ENCODE measurements around the gene SDK2.
"Not testable (repeated sequence)": the region's sequence is repeated elsewhere in the genome, so short reads cannot be mapped to it uniquely, and the experiment has no call there.

Gene SDK2

DNA sequence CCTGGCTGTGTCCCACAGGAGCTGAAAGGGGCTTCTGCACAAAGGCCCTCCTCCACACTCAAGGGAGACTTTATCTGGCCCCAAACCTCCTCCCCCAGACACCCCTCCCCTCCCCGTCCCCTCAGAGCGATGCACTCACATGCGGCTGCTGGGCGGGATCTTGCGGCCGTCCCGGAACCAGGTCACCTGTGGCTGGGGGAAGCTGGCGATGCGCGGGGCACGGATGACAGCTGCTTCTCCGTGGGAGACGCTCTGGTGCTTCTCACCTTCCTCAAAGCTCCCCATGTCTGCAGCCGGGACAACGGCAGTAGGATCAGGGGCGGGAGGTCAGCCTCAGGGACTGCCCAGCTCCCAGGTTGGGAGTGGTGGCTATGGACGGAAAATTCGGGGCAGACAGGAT lies 188.5 kb downstream of the SDK2 start:
- no peak for FAIRE-seq
- TF ChIP-seq POLR2AphosphoS5 (IDR thresholded peaks at IDR 0.05; ENCODE audit: low read depth, low read length) (no peak), SPI1 (IDR thresholded peaks at IDR 0.05; ENCODE audit: low read depth, low read length) (no peak), TAF1 (IDR thresholded peaks at IDR 0.05; ENCODE audit: low read depth, low read length) (no peak), POU2F2 (IDR thresholded peaks at IDR 0.05; ENCODE audit: low read depth, low read length) (no peak), PAX5 (IDR thresholded peaks at IDR 0.05; ENCODE audit: insufficient read depth, low read length, severe bottlenecking) (no peak), POLR2A (IDR thresholded peaks at IDR 0.05; ENCODE audit: low read depth, low read length) (no peak)
- DNase-seq (ENCODE audit: insufficient read length, low spot score), result no peak

- no peak for DNase-seq (ENCODE audit: insufficient read length, low spot score)
- TF ChIP-seq POLR2A (IDR thresholded peaks at IDR 0.05; ENCODE audit: low read depth, low read length) (no peak), POU2F2 (IDR thresholded peaks at IDR 0.05; ENCODE audit: low read depth, low read length) (no peak), TAF1 (IDR thresholded peaks at IDR 0.05; ENCODE audit: low read depth, low read length) (no peak), POLR2AphosphoS5 (IDR thresholded peaks at IDR 0.05; ENCODE audit: low read depth, low read length) (no peak), SPI1 (IDR thresholded peaks at IDR 0.05; ENCODE audit: low read depth, low read length) (no peak), PAX5 (IDR thresholded peaks at IDR 0.05; ENCODE audit: insufficient read depth, low read length, severe bottlenecking) (no peak)
- no peak for FAIRE-seq
These were observed 189.1 kb downstream of the SDK2 start for GRCh38 chr17:73455050-73455687.

DNA sequence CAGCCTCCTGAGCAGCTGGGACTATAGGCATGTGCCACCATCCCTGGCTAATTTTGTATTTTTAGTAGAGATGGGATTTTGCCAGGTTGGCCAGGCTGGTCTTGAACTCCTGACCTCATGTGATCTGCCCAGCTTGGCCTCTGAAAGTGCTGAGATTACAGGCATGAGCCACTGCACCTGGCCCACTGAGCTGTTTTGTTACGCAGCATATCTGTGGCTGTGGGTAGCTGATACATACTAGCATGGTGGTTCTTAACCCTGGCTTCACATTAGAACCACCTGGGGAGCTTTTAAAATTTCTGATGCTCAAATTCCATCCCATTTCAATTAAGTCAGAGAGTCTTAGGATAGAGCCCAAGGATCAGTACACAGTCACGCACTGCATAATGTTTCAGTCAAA lies 190.8 kb downstream of the SDK2 start:
- not testable (repeated sequence) for FAIRE-seq; DNase-seq (ENCODE audit: insufficient read length, low spot score)

GRCh38 chr17:73453090-73453489 lies 191.2 kb downstream of the SDK2 start:
- DNase-seq (ENCODE audit: insufficient read length, low spot score), result no peak
- no peak for TF ChIP-seq TAF1 (IDR thresholded peaks at IDR 0.05; ENCODE audit: low read depth, low read length)
- no peak for TF ChIP-seq POLR2AphosphoS5 (IDR thresholded peaks at IDR 0.05; ENCODE audit: low read depth, low read length)
- no peak for TF ChIP-seq POLR2A (IDR thresholded peaks at IDR 0.05; ENCODE audit: low read depth, low read length)
- no peak for TF ChIP-seq SPI1 (IDR thresholded peaks at IDR 0.05; ENCODE audit: low read depth, low read length)
- no peak for TF ChIP-seq PAX5 (IDR thresholded peaks at IDR 0.05; ENCODE audit: insufficient read depth, low read length, severe bottlenecking)
- no peak for FAIRE-seq

GRCh38 chr17:73452009-73452408 lies 192.2 kb downstream of the SDK2 start:
- TF ChIP-seq POU2F2 (IDR thresholded peaks at IDR 0.05; ENCODE audit: low read depth, low read length), result no peak
- no peak for TF ChIP-seq TAF1 (IDR thresholded peaks at IDR 0.05; ENCODE audit: low read depth, low read length)
- no peak for TF ChIP-seq SPI1 (IDR thresholded peaks at IDR 0.05; ENCODE audit: low read depth, low read length)
- TF ChIP-seq POLR2A (IDR thresholded peaks at IDR 0.05; ENCODE audit: low read depth, low read length), result no peak
- TF ChIP-seq POLR2AphosphoS5 (IDR thresholded peaks at IDR 0.05; ENCODE audit: low read depth, low read length), result no peak
- TF ChIP-seq PAX5 (IDR thresholded peaks at IDR 0.05; ENCODE audit: insufficient read depth, low read length, severe bottlenecking), result no peak
- DNase-seq (ENCODE audit: insufficient read length, low spot score) (no peak), FAIRE-seq (no peak)

- TF ChIP-seq POU2F2 (IDR thresholded peaks at IDR 0.05; ENCODE audit: low read depth, low read length), result no peak
- no peak for TF ChIP-seq POLR2AphosphoS5 (IDR thresholded peaks at IDR 0.05; ENCODE audit: low read depth, low read length)
- no peak for TF ChIP-seq PAX5 (IDR thresholded peaks at IDR 0.05; ENCODE audit: insufficient read depth, low read length, severe bottlenecking)
- no peak for TF ChIP-seq POLR2A (IDR thresholded peaks at IDR 0.05; ENCODE audit: low read depth, low read length)
- TF ChIP-seq SPI1 (IDR thresholded peaks at IDR 0.05; ENCODE audit: low read depth, low read length), result no peak
- TF ChIP-seq TAF1 (IDR thresholded peaks at IDR 0.05; ENCODE audit: low read depth, low read length), result no peak
- DNase-seq (ENCODE audit: insufficient read length, low spot score) (no peak), FAIRE-seq (no peak)
These were observed 196.9 kb downstream of the SDK2 start for GRCh38 chr17:73447319-73447718.

DNA sequence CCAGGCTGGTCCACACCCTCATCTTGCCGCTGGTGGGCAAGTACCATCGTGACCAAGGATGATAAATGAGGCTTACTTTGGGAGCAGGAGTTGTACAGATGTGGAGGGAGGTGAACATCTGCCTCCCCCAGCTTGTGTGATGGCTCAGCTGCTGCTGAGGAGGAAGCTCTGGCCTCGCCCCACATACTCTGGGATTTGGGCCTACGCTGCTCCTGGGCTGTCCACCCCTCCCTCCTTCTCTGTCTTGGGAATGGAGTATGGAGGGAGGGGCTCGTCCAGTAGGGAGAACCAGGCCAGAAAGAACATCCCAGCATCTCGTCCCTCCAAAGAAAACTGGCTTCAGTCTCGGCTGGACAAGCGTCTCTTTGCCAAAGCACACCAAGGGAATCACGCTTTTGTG lies 197.6 kb downstream of the SDK2 start:
- no peak for TF ChIP-seq POU2F2 (IDR thresholded peaks at IDR 0.05; ENCODE audit: low read depth, low read length)
- no peak for TF ChIP-seq POLR2A (IDR thresholded peaks at IDR 0.05; ENCODE audit: low read depth, low read length)
- no peak for TF ChIP-seq POLR2AphosphoS5 (IDR thresholded peaks at IDR 0.05; ENCODE audit: low read depth, low read length)
- no peak for TF ChIP-seq PAX5 (IDR thresholded peaks at IDR 0.05; ENCODE audit: insufficient read depth, low read length, severe bottlenecking)
- TF ChIP-seq SPI1 (IDR thresholded peaks at IDR 0.05; ENCODE audit: low read depth, low read length), result no peak
- TF ChIP-seq TAF1 (IDR thresholded peaks at IDR 0.05; ENCODE audit: low read depth, low read length), result no peak
- DNase-seq (ENCODE audit: insufficient read length, low spot score), result no peak
- FAIRE-seq, result no peak

GRCh38 chr17:73445466-73445865 lies 198.8 kb downstream of the SDK2 start:
- FAIRE-seq (no peak), DNase-seq (ENCODE audit: insufficient read length, low spot score) (no peak)
- no peak for TF ChIP-seq POLR2AphosphoS5 (IDR thresholded peaks at IDR 0.05; ENCODE audit: low read depth, low read length)
- TF ChIP-seq SPI1 (IDR thresholded peaks at IDR 0.05; ENCODE audit: low read depth, low read length), result no peak
- no peak for TF ChIP-seq PAX5 (IDR thresholded peaks at IDR 0.05; ENCODE audit: insufficient read depth, low read length, severe bottlenecking)
- no peak for TF ChIP-seq POLR2A (IDR thresholded peaks at IDR 0.05; ENCODE audit: low read depth, low read length)
- TF ChIP-seq POU2F2 (IDR thresholded peaks at IDR 0.05; ENCODE audit: low read depth, low read length), result no peak
- TF ChIP-seq TAF1 (IDR thresholded peaks at IDR 0.05; ENCODE audit: low read depth, low read length), result no peak

- no peak for FAIRE-seq
- DNase-seq (ENCODE audit: insufficient read length, low spot score), result no peak
- TF ChIP-seq SPI1 (IDR thresholded peaks at IDR 0.05; ENCODE audit: low read depth, low read length), result no peak
- no peak for TF ChIP-seq POLR2A (IDR thresholded peaks at IDR 0.05; ENCODE audit: low read depth, low read length)
- no peak for TF ChIP-seq PAX5 (IDR thresholded peaks at IDR 0.05; ENCODE audit: insufficient read depth, low read length, severe bottlenecking)
- no peak for TF ChIP-seq POU2F2 (IDR thresholded peaks at IDR 0.05; ENCODE audit: low read depth, low read length)
- no peak for TF ChIP-seq POLR2AphosphoS5 (IDR thresholded peaks at IDR 0.05; ENCODE audit: low read depth, low read length)
- no peak for TF ChIP-seq TAF1 (IDR thresholded peaks at IDR 0.05; ENCODE audit: low read depth, low read length)
These were observed 200.2 kb downstream of the SDK2 start for GRCh38 chr17:73444021-73444420.

DNA sequence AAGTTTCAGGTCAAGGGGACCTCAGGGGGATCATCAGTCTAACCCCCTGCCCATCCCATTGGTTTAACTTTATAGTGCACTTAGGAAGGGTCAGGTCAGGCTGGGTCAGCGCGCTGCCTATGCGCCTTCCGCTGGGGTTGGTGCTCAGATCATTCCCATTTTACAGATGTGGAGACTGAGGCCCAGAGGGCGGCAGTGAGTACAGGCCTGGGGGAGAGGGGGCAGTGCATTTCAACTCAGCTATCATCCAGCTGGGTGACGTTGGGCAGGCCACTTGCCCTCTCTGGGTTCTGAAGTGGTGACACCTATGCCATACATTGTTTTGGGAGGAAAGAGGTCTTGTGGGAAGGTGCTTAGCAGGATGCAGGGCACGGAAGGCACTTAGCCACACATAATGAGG lies 204.6 kb downstream of the SDK2 start:
- DNase-seq (ENCODE audit: insufficient read length, low spot score) (no peak), FAIRE-seq (no peak)
- TF ChIP-seq POU2F2 (IDR thresholded peaks at IDR 0.05; ENCODE audit: low read depth, low read length) (no peak), POLR2AphosphoS5 (IDR thresholded peaks at IDR 0.05; ENCODE audit: low read depth, low read length) (no peak), SPI1 (IDR thresholded peaks at IDR 0.05; ENCODE audit: low read depth, low read length) (no peak), PAX5 (IDR thresholded peaks at IDR 0.05; ENCODE audit: insufficient read depth, low read length, severe bottlenecking) (no peak), POLR2A (IDR thresholded peaks at IDR 0.05; ENCODE audit: low read depth, low read length) (no peak), TAF1 (IDR thresholded peaks at IDR 0.05; ENCODE audit: low read depth, low read length) (no peak)
